ENCODE data around the gene BCAS3.
"Not testable (repeated sequence)": the region's sequence is repeated elsewhere in the genome, so short reads cannot be mapped to it uniquely, and the experiment has no call there.

Gene BCAS3

DNA sequence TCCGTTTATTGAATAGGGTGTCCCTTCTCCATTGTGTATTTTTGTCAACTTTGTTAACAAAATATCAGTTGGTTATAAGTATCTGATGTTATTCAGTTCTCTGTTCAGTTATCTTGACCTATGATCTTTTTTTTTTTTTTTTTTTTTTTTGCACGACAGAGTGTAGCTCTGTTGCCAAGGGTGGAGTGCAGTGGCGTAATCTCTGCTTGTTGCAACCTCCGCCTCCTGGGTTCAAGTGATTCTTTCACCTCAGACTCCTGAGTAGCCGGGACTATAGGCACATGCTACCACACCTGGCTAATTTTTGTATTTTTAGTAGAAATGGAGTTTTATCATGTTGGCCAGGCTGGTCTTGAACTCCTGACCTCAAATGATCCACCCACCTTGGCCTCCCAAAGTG is 215.8 kb downstream of the BCAS3 start:
- no peak for DNase-seq

GRCh38 chr17:60896996-60897395 is 219.3 kb downstream of the BCAS3 start:
- no peak for DNase-seq

GRCh38 chr17:60899115-60899514 is 221.5 kb downstream of the BCAS3 start:
- DNase-seq, result no peak

DNA sequence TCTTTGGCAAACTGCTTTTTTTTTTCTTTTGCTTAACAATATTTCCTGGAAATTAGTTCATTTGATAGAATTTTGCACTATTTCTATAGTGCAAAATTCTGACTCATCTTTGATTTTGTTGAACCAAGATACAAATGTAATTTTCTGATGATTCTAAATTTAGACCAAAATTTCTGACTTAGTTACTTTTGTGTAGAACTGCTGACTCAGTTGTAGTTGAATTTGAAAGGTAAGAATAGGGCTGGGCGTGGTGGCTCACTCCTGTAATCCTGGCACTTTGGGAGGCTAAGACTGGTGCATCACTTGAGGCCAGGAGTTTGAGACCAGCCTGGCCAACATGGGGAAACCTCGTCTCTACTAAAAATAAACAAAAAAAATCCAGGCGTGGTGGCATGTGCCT is 223.0 kb downstream of the BCAS3 start:
- no peak for DNase-seq

- DNase-seq, result no peak
Observed at GRCh38 chr17:60901242-60901641, 223.6 kb downstream of the BCAS3 start.

GRCh38 chr17:60901806-60902205 is 224.2 kb downstream of the BCAS3 start:
- no peak for DNase-seq

GRCh38 chr17:60902399-60902798 is 224.7 kb downstream of the BCAS3 start:
- DNase-seq, result no peak

GRCh38 chr17:60904582-60904981 is 226.9 kb downstream of the BCAS3 start:
- DNase-seq, result no peak

DNA sequence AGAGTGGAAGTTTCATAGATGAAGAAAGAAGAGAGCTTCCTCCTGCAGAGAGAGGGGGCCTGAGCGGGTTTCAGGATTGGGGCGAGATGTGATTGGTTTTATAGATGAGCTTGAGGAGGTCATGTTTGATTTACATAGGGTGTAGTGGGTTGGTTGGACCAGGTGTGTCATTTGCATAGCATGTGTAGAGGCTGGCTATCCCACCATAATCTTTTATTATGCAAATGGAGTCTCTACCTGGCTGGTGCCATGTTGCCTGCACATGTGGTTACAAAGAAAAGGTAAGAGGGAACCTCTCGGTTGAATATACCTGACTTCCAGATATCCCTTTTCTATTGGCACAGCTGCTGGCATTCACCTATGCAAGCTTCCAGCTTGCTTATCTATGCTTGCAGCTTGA is 228.1 kb downstream of the BCAS3 start:
- DNase-seq, result no peak

- no peak for DNase-seq
Observed at GRCh38 chr17:60908324-60908723, 230.7 kb downstream of the BCAS3 start.

DNA sequence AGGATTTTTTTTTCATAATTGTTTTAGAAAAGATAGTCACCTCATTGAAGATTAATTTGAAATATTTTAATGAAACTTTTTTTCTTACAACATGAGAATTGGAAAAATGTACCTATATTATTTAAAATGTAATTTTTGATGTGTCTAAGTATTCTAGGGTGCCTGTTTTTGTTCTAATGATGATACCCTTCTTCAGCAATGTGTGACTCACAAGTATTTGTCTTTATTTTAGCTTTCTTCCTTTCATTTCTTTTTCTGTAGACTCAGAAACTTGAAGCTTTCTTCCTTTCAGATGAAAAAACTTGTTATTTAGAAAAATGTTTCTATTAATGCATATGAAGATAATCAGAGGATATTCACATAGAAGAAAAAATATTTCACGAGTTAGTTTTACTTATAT is 231.8 kb downstream of the BCAS3 start:
- DNase-seq, result no peak

DNA sequence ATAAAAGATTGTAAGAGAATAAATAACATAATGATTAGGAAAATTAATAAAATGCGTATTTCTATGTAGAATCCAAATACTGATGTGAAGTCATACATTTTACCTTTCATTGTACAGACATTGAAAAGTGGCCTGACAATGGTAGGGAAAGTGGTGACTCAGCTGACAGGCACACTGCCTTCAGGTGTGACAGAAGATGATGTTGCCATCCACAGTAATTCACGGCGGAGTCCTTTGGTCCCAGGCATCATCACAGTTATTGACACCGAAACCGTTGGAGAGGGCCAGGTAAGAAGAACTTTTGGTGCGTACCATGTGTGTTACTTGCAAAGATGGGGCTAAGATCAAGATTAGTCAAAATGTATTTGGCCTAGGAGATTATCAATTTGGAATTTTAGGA is 232.8 kb downstream of the BCAS3 start:
- no peak for DNase-seq

DNA sequence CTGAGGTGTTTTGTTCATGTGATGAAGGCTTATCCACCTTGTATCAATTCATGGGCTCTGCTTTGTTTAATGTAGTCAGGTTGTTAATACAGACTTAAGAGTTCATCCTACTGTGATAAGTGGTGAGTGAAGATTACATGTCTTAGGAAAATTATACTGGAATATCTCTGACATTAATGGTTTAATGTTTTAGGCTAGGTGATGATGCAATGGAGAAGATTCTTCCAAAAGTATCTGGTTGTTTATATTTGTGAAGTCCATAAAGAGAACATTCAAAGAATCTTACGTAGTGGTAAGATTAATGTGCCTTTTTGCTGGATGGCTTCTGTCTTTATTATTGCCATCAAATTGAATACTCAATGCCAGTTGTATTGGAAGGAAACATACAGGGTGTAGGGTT is 236.4 kb downstream of the BCAS3 start:
- no peak for DNase-seq

DNA sequence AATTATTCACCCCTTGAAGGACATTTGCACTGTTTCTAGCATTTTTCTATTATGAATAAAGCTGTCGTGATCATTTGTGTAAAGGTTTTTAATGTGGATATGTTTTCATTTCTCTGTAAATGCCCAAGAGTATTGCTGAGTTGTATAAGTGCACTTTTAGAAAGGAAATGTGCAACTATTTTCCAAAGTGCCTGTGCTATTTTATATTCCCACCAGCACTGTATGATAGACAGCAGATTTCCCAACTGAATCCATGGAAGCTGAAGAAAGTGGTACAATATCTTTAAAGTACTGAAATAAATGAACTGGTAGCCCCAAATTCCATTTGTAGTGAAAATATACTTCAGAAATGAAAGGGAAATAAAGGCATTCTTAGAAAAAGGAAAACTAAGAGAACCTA is 238.4 kb downstream of the BCAS3 start:
- no peak for DNase-seq

DNA sequence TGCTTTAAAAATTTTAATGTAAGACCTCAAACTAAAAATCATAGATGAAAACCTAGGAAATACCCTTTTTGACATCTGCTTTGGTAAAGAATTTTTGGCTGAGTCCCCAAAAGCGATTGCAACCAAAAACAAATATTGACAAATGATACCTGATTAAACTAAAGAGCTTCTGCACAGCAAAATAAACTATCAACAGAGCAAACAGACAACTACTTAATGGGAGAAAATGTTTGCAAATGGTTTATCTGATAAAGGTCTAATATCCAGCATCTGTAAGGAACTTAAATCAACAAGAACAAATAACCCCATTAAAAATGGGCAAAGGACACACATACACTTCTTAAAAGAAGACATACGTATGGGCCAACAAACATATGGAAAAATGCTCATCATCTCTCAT is 242.5 kb downstream of the BCAS3 start:
- DNase-seq, result no peak

GRCh38 chr17:60923000-60923399 is 245.3 kb downstream of the BCAS3 start:
- no peak for DNase-seq

DNA sequence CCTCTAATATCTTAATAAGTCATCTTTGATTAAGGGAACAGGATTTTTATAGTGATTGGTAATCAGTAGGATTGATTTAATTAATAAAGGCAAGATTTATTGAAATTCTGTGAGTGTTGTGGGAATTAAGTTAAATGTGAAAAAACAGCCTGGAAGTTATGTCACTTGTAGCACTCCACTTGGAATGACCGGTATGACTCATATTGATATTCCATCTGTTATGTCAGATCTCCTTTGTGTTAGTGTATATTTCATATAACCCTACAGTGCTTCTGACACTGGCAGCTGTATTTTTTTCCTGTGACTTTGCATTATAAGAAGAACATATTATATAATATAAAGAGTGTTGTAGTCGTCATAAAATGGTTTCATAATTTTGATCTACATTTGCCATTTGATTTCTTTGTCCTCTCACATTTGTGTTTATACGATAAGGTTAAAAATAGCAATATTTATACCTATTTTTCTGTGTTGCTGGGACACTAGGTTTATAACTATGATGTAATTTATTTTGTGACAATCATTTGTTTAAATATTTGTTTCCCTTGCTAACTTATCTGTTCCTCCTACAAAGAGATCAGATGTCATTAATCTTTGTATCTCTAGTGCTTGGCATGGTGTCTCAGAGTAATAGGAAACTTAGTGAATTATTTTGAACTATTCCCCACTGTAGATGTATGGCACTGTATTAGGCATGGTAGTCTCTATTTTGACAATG is 249.0 kb downstream of the BCAS3 start:
- peak; percentile 2 for DNase-seq

GRCh38 chr17:60933739-60934138 is 256.1 kb downstream of the BCAS3 start:
- DNase-seq, result no peak

DNA sequence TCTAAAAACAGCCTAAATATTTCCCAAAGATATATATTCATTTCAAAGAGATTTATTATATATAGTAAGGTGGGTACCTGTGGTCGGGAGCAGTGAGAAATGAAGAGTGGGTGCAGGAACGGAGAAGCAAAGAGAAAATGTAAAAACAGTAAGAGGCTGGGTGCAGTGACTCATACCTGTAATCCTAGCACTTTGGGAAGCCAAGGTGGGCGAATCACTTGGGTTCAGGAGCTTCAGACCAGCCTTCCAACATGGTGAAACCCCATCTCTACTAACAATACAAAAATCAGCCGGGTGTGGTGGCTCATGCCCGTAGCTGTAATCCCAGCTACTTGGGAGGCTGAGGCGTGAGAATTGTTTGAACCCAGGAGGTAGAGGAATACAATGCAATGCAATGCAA is 257.1 kb downstream of the BCAS3 start:
- DNase-seq, result no peak

GRCh38 chr17:60935991-60936390 is 258.3 kb downstream of the BCAS3 start:
- not testable (repeated sequence) for DNase-seq

DNA sequence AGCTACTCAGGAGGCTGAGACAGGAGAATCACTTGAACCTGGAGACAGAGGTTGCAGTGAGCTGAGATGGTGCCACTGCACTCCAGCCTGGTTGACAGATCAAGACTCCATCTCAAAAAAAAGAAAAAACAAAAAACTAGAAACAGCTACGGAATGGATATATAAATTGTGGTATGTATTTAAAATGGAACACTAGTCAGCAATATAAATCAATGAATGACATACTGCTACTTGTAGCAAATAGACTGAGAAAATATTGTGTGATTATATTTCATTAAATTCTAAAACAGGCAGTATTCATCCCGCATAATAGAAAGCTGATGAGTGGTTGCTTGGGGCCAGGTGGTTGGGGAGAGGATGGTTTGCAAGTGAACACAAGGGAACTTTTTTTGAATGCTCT is 261.7 kb downstream of the BCAS3 start:
- no peak for DNase-seq

DNA sequence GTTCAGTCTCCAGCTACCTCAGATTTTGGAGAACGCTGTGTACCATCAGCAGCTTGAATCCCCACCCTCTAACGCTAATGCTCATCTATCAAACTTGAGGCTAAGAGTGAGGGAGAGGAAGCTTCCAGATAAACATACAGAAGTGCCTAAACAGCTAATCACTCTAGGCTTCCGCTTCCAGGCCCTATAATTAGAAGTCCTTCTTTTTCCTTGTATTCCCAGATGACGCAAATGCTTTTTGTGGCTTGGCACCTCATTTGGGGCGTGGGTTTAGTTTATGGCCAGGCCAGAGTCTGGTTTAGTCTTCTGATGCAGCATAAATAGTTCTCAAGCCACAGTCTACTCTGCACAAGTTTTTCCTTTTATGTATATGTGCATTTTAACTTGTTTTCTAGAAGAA is 263.4 kb downstream of the BCAS3 start:
- peak; percentile 15 for DNase-seq

DNA sequence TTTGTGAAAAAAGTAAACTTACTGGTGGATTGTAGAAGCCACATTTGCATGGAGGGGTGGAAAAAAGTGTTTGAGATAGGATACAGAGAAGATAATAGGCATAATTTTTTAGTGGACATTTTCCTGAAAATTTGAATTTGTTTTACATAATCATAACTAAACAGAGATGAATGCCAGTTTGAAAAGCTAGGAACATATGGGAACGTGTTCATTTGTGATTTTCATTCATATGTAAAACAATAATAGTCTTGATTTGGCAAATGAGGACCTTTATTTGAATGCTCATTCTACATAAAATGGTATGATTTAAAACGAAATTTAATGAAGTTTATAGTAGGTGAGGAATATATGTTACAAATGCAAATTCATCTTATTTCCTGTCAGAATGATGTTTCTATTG is 263.9 kb downstream of the BCAS3 start:
- no peak for DNase-seq

- DNase-seq, result no peak
Observed at GRCh38 chr17:60944751-60945150, 267.1 kb downstream of the BCAS3 start.

GRCh38 chr17:60947100-60947499 is 269.4 kb downstream of the BCAS3 start:
- DNase-seq, result no peak

GRCh38 chr17:60947543-60947942 is 269.9 kb downstream of the BCAS3 start:
- DNase-seq, result no peak
